Astrocyte (in vitro differentiated cells and primary cell): ENCODE measurements around the gene FAM151A. TPM values are rescaled to one million over a fixed set of nuclear protein-coding genes. Genes with fewer than 3 reads are reported as not detected.

ENCODE experiments used
- DNase-seq: peaks from one replicate; pipeline ENCODE4 v3.0.0-alpha.2; 2010; ENCODE audit warnings: low read depth
- FAIRE-seq: peaks from 2 replicates; lab custom pipeline; 2011; peaks lifted over from hg19 to GRCh38; lab: Jason Lieb, UNC
- H2AFZ ChIP-seq: 2 replicates; pipeline ENCODE4 v1.6.0; 2012; ENCODE audit warnings: low read depth, low read length, inconsistent platforms
- H3K27ac ChIP-seq: 2 replicates; pipeline ENCODE4 v1.5.1; 2011; ENCODE audit warnings: low read depth, low read length, inconsistent platforms
- H3K27me3 ChIP-seq: 2 replicates; pipeline ENCODE4 v1.6.0; 2011; ENCODE audit warnings: low read length, inconsistent platforms; ENCODE audit not compliant: insufficient read depth
- H3K36me3 ChIP-seq: 2 replicates; pipeline ENCODE4 v1.5.1; 2011; ENCODE audit warnings: low read length, inconsistent platforms; ENCODE audit not compliant: insufficient read depth
- H3K4me1 ChIP-seq: 2 replicates; pipeline ENCODE4 v1.5.1; 2011; ENCODE audit warnings: low read length, inconsistent platforms; ENCODE audit not compliant: insufficient read depth
- H3K4me2 ChIP-seq: 2 replicates; pipeline ENCODE4 v1.6.0; 2012; ENCODE audit warnings: low read length, inconsistent platforms
- H3K4me3 ChIP-seq: 2 replicates; pipeline ENCODE4 v1.5.1; 2011; ENCODE audit warnings: low read depth, mild to moderate bottlenecking, low read length, inconsistent platforms; ENCODE audit not compliant: insufficient read depth
- H3K79me2 ChIP-seq: 2 replicates; pipeline ENCODE4 v1.6.0; 2012; ENCODE audit warnings: mild to moderate bottlenecking, low read length, inconsistent platforms; ENCODE audit not compliant: insufficient read depth
- H3K9ac ChIP-seq: 2 replicates; pipeline ENCODE4 v1.6.0; 2012; ENCODE audit warnings: mild to moderate bottlenecking, low read length, inconsistent platforms
- H3K9me3 ChIP-seq: 2 replicates; pipeline ENCODE4 v1.5.1; 2012; ENCODE audit warnings: low read depth, mild to moderate bottlenecking, low read length, inconsistent platforms; ENCODE audit not compliant: insufficient read depth
- H4K20me1 ChIP-seq: 2 replicates; pipeline ENCODE4 v1.6.0; 2012; ENCODE audit warnings: low read length, inconsistent platforms; ENCODE audit not compliant: insufficient read depth
- H3K27ac Mint-ChIP-seq: one replicate; pipeline ENCODE4 v1.8.0; 2021; ENCODE audit warnings: mild to moderate bottlenecking, mixed read lengths; ENCODE audit not compliant: unreplicated experiment
- H3K27me3 Mint-ChIP-seq: one replicate; pipeline ENCODE4 v1.8.0; 2021; ENCODE audit warnings: low read depth, mixed read lengths; ENCODE audit not compliant: unreplicated experiment
- H3K36me3 Mint-ChIP-seq: one replicate; pipeline ENCODE4 v1.8.0; 2021; ENCODE audit warnings: low read depth, mixed read lengths; ENCODE audit not compliant: unreplicated experiment
- H3K4me1 Mint-ChIP-seq: one replicate; pipeline ENCODE4 v1.8.0; 2021; ENCODE audit warnings: low read depth, mixed read lengths; ENCODE audit not compliant: unreplicated experiment
- H3K4me3 Mint-ChIP-seq: one replicate; pipeline ENCODE4 v1.8.0; 2021; ENCODE audit warnings: mild to moderate bottlenecking, moderate library complexity, mixed read lengths; ENCODE audit not compliant: unreplicated experiment
- H3K9me3 Mint-ChIP-seq: one replicate; pipeline ENCODE4 v1.8.0; 2021; ENCODE audit warnings: mild to moderate bottlenecking, mixed read lengths; ENCODE audit not compliant: unreplicated experiment
- CTCF ChIP-seq: IDR thresholded peaks from 2 replicates; pipeline ENCODE4 v1.5.1; 2011; ENCODE audit warnings: low read depth, mild to moderate bottlenecking, inconsistent platforms, low read length, moderate library complexity; ENCODE audit not compliant: insufficient read depth
- EZH2 ChIP-seq: IDR thresholded peaks from 2 replicates; pipeline ENCODE4 v1.6.1; 2012; ENCODE audit warnings: mild to moderate bottlenecking, low read length, inconsistent platforms; ENCODE audit not compliant: insufficient read depth
- total RNA-seq: library from RNA; stranded (reverse); gene quantifications from 2 replicates; pipeline ENCODE4 v1.2.1, GENCODE V29; 2021

FAM151A gene
- total RNA-seq, 1 donor from 2014 or later = not detected

GRCh38 chr1:54565113-54565501, 58.2 kb downstream of the FAM151A start:
- no peaks in the 10 kb centered on the region for H3K9me3 ChIP-seq
- H3K27me3 ChIP-seq = no peaks in the 10 kb centered on the region
- Mint-ChIP-seq H3K9me3 (no peaks in the 10 kb centered on the region), H3K36me3 (no peaks in the 10 kb centered on the region), H3K4me3 (no peak overlapping the region), H3K4me1 (peaks cover 9% of the 10 kb centered on the region), H3K27ac (no peak overlapping the region), H3K27me3 (no peaks in the 10 kb centered on the region)
- no peak for DNase-seq
- no peaks in the 10 kb centered on the region for H3K79me2 ChIP-seq
- no peaks in the 10 kb centered on the region for H3K36me3 ChIP-seq
- no peak overlapping the region for H3K9ac ChIP-seq
- H3K4me2 ChIP-seq = no peak overlapping the region
- no peak overlapping the region for H2AFZ ChIP-seq
- no peak for FAIRE-seq
- TF ChIP-seq CTCF = no peak
- TF ChIP-seq EZH2 = no peak
- no peak overlapping the region for H3K27ac ChIP-seq
- no peaks in the 10 kb centered on the region for H4K20me1 ChIP-seq
- no peaks in the 10 kb centered on the region for H3K4me1 ChIP-seq
- H3K4me3 ChIP-seq = no peak overlapping the region

- no peak for DNase-seq
- Mint-ChIP-seq H3K36me3 (no peaks in the 10 kb centered on the region), H3K9me3 (no peaks in the 10 kb centered on the region), H3K27ac (no peak overlapping the region), H3K4me3 (no peak overlapping the region), H3K4me1 (peaks cover 6% of the 10 kb centered on the region), H3K27me3 (no peaks in the 10 kb centered on the region)
- H3K79me2 ChIP-seq = no peaks in the 10 kb centered on the region
- no peak overlapping the region for H3K27ac ChIP-seq
- no peak overlapping the region for H2AFZ ChIP-seq
- no peaks in the 10 kb centered on the region for H3K4me1 ChIP-seq
- H3K4me3 ChIP-seq = no peak overlapping the region
- TF ChIP-seq CTCF (no peak), EZH2 (no peak)
- H3K9ac ChIP-seq = no peak overlapping the region
- no peaks in the 10 kb centered on the region for H3K27me3 ChIP-seq
- no peaks in the 10 kb centered on the region for H3K36me3 ChIP-seq
- no peaks in the 10 kb centered on the region for H4K20me1 ChIP-seq
- H3K4me2 ChIP-seq = no peak overlapping the region
- no peaks in the 10 kb centered on the region for H3K9me3 ChIP-seq
- no peak for FAIRE-seq
Measured at GRCh38 chr1:54564312-54565112, 58.8 kb downstream of the FAM151A start.

GRCh38 chr1:54559771-54560231, 63.5 kb downstream of the FAM151A start:
- Mint-ChIP-seq H3K27me3 (peaks cover 7% of the 10 kb centered on the region), H3K27ac (no peak overlapping the region), H3K9me3 (peaks cover 8% of the 10 kb centered on the region), H3K4me3 (no peak overlapping the region), H3K36me3 (no peaks in the 10 kb centered on the region), H3K4me1 (no peaks in the 10 kb centered on the region)
- Histone ChIP-seq H3K36me3 (no peaks in the 10 kb centered on the region), H3K4me1 (no peaks in the 10 kb centered on the region), H3K79me2 (no peaks in the 10 kb centered on the region), H2AFZ (no peak overlapping the region), H3K4me2 (no peak overlapping the region), H3K9ac (no peak overlapping the region), H3K27ac (no peak overlapping the region), H4K20me1 (no peaks in the 10 kb centered on the region), H3K27me3 (no peaks in the 10 kb centered on the region), H3K4me3 (no peak overlapping the region), H3K9me3 (no peaks in the 10 kb centered on the region)
- DNase-seq = no peak
- no peak for FAIRE-seq
- no peak for TF ChIP-seq EZH2
- TF ChIP-seq CTCF = no peak
